NCI-H1105 treated with DMSO at 0.1 percent for 48 hours (cell line): ENCODE data around the gene HDLBP.

Source experiments
- DNase-seq: peaks from one replicate; lab custom pipeline; 2025; lab: John Stamatoyannopoulos, UW

Gene HDLBP

DNA sequence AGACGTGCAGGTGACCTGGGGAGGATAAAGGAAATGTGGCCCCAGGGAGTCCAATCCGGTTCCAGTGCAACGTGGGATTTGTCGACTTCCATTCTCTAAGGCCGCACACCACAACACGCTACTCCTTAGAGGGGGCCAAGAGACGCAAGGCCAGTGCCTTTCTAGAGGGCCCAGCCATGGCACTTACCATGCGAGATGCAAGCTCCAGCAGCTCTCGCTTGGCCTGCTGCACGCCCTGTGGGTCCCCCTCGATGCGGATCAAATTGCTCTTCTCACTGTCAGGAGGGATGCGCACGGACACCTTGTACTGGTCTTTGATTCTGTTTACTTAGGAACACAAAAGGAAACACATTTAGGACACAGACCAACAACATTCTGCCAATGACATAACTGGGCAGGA is 65.8 kb downstream of the HDLBP start:
- no peak for DNase-seq

DNA sequence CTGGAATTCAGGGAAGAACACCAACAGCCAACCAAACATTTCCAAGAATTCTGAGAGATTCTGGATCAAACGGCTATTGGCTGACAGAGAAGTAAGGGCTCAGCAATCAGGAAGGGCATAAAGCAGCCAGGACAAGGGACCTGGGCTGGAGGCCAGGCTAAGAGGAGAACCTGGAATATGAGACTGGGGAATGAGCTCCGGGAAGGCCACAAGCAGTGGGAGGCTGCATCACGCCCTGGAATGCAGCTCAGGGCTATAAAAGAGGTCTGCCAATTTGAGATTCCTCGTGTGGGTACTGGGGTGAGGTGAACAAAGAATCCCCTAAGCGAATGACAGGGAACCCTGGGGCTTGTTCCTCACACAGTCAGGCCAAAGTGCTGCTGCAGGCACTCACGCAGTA is 66.6 kb downstream of the HDLBP start:
- no peak for DNase-seq

DNA sequence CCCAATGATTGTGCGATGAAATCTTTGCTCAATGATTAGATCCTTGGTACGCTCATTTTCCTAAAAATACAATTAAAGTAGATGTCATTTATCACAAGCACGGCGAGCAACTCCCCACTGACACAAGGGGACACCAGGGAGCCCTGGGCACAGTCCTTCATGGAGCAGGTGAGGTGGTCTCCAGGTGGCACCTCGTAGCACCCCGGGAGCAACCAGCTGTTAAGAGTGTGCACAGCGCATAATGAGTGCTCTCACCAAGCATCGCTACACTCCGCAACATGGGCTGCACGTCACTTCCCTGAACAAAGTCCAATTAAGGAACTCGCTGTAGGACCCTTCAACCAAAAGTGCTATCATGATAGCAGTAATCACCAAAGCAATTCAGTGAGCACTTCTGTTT is 67.2 kb downstream of the HDLBP start:
- no peak for DNase-seq

GRCh38 chr2:241244368-241244767 is 71.1 kb downstream of the HDLBP start:
- no peak for DNase-seq

DNA sequence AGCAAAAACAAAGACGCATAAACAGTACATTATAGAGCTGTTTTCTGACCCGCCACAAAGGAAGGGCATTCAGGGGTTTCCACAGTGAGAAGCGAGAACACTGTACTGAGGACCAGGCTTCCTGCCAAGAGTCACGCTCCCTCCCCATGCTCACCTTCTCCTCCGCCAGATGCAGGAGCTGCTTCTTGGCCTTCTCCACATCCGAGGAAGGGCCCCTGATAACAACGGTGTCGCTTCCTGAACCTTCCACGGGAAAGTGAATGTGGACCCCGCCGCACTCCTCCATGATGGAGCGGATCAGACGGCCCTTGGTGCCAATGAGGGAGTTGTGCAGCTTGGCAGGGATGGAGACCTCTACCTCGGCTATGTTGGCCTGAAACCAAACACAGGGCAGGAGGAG is 73.2 kb downstream of the HDLBP start:
- DNase-seq = no peak

DNA sequence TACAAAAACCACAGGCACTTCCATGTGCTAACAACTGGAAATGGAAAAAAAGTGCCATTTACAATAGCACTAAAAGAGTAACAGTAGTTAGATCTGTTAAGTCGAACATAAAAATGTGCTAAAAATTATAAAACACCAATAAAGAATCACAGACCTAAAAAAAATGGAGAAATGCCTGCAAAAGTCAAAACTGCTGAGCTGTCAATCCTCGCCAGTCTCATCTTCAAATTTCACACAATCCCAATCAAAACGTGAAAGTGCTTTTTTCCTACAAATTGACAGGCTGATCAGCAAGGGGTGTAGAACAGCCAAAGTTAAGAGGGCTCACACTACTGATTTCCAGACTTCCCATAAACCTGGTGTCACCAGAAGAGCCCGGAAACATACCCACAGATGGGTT is 73.8 kb downstream of the HDLBP start:
- DNase-seq = no peak

DNA sequence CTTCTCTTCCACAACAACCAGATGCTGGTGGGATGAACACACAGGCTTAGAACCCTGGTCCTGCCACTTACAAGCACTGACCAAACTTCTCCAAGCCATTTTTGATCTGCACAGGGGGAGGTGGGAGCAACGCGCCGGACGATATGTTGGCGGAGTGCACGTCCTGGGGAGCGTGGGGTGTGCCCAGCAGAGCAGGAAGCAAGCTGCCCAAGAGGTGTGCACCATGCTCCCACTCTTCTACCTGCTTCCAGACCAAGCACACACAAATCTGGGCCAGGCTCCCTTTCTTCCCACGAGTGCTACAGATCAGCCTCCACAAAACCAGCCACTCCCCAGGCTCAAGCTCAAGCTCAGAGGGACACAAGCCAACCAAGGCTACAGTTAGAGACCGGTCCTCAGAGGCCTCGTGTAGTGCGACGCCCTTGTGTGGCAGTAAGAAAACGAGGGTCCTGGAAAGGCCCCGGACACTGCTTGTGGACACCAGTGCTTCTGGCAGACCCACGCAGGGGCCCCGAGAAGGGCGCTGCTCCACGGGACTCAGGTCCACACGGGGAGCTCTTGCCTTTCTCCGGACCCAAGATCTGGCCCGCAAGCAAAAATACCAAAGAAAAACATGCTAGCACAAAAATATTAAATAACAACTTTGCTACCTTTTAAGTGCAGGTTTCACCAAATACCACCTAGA is 75.0 kb downstream of the HDLBP start:
- DNase-seq = no peak

DNA sequence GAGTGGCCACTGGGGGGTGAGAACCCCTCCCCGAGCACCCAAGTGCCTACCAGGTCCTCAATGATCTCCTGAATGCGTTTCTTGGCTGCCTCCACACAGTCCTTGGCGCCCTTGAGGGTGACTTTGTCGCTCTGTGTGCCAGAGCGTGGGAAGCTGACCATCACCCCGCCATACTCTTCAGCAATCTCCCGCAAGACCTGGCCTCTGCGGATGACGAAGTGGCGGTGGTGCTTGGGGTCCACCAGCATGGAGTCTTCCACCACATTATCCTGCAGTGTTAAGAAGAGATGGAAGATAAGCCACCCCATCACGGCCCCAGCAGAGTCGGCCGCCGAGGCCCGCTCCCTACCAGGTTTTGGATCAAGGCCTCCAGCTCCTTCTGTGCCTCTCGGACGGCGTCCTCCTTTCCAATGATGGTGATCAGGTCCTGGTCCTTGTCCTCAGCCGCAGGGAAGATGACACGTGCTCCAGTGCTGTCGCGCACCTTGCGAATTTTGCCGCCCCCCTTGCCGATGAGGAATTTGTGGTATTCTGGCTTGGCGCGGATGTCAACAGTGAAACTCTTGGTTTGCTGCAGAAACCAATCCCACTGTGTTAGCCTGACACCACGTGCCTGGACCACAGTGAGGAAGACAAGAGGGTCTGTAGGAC is 75.8 kb downstream of the HDLBP start:
- DNase-seq = no peak

DNA sequence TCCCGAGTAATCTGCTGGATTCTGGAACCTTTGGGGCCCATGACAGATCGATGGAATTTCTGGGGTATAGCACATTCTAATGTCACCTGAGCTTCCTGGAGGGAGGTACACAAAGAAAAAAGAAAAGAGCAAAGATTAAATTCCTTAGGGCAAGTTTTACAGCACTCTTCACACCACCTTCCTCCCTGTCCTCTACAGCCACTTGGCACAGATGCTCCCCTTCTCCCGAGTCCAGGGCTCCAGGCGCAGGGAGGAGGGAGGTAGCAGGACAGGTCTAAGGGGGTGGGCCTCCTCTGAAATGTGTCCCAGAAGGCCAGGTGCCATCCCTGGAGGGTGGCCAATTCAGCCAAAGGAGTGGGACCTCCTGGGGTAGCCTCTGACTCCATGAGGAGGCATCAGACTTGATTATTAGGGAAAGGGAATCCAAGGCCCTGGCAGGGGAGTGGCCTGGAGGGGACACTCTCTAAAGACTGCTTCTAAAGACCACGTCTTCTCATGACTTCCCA is 76.7 kb downstream of the HDLBP start:
- DNase-seq = no peak

DNA sequence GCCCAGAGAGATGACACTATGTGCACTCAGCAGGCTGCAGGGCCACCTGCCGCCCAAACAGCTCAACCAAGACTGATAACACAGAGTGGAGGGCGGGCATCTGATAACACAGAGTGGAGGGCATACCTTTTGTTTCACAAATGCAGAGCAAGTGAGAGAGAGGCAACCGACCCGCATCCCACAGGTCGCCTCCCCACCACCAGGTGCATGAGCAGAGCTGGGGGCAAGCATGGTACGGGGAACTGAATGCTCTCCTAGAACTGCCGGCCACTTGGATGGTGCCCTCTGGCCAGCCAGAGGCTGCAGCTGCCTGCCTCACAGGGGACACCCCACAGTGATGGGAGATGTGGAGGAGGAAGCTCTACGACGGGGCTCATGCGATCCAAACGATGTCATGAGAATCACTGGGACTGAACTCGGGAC is 77.5 kb downstream of the HDLBP start:
- DNase-seq = no peak

- no peak for DNase-seq
Measured at GRCh38 chr2:241237047-241237446, 78.4 kb downstream of the HDLBP start.

DNA sequence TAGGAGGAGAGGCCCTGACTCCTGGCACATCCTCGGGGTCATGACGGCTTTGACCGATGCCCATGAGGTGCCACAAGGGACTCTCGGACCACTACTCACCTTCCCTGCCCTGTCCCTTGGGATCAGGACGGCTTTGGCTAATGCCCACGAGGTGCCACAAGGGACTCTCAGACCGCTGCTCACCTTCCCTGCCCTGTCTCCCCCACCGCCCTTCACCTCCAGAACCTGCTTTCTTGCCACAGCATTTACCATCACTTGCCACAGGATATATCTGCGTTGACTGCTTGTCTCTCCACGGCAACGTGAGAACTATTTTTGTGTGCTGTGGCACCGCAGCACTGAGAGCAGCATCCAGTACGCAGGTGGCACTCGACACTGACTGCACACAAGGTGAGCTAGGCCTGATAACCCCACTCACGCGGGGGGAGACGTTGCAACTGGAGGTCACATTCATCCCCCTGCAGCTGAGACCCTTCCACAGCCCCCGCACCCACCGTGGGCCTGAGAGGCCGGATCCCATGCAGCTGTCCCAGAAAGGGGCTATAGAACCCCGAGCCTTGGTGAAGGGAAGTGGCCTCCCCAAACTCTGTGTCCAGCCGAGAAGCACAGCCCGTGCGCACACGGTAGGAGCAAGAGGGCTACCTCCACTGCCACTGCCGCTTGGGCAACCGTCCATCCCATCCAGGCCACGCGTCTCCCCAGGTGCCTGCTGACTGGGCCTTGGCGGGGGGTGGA is 79.4 kb downstream of the HDLBP start:
- DNase-seq = no peak

GRCh38 chr2:241234962-241235740 is 80.3 kb downstream of the HDLBP start:
- no peak for DNase-seq

DNA sequence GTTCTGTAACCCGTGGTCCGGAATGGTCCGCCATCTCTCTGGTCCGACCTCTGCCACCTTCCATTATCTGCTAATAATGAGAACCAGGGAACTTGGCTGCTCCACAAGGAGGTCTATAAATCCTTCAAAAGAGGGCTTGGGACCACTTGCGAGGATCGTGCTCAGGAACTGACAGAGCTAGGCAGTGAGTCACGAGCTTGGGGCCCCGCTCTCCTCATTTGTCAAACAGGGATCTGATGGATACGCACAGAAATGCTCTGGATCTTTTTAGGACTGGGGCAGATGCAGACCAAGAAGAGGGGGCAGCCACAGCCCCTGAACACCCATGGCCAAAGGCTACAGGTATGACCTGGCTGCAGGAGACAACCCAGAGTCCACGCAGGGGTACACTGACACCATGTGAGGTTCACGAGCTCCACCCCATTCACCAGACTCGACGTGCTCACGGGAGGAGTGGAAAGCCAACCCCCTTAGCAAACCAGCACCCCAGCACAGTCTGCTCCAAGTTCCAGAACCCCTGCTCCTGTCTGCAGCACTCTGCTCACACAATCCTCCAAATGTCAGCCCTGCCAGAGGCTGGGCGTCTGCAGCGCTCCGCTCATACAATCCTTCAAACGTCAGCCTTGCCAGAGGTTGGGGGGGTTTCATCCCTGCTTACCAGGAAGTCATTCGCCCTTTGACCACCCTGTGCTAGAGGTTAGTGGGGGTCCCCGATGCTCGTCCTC is 81.2 kb downstream of the HDLBP start:
- no peak for DNase-seq

DNA sequence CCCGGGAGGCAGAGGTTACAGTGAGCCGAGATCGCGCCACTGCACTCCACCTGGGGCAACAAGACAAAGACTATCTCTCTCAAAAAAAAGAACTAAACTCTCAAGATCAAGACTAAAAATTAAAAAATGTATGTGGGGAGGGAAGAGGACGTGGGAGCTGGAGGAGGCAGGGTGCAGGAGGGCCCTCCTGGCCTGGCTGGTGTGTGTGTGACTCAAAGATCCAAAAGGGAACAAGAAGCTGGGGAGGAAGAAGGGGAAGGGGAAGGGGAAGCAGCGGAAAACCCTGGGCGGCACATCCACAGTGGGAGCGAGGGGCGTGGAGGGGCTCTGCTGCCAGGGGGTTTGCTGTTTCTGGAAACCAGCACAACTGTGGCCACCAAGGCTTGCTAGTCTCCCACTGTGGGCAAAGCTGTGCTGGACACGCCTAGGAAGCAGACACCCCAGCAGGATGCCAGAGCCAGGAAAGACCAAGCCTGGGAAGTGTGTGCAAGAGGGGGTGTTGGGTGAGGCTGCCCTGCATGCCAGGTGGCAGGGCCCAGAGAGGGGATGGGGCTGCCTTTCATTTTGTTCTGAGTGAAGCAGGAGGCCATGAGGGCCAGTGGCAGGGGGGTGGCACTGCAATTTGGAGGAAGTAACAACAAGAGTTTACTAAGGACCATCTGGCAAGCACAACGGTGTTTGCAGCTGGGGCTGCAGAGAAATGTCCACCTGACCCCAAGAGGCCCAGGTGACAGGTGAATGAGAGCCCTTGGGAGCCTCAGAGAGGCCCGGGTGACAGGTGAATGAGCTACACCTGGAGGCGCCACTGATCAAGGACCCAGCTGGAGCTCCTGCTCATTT is 82.5 kb downstream of the HDLBP start:
- DNase-seq = no peak

DNA sequence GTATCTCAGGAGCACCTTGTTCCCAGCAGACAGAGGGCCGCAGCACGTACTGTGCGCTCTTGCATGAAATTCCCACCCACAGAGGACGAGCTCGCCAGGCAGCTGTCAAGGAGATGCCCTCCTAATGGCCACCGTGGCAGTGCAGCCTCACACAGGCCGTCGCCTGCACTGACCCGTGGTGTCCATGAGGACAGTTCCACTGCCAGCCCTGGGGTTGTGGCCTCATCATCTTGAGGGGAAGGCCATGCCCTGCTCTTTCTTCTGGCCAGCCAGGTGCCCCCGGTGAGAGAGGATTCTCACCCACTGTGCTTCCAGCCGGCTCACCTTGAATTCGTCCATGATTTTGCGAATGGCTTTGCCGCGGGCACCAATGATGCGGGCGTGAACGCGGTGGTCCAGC is 85.0 kb downstream of the HDLBP start:
- DNase-seq = no peak

GRCh38 chr2:241229563-241230401 is 85.7 kb downstream of the HDLBP start:
- no peak for DNase-seq

DNA sequence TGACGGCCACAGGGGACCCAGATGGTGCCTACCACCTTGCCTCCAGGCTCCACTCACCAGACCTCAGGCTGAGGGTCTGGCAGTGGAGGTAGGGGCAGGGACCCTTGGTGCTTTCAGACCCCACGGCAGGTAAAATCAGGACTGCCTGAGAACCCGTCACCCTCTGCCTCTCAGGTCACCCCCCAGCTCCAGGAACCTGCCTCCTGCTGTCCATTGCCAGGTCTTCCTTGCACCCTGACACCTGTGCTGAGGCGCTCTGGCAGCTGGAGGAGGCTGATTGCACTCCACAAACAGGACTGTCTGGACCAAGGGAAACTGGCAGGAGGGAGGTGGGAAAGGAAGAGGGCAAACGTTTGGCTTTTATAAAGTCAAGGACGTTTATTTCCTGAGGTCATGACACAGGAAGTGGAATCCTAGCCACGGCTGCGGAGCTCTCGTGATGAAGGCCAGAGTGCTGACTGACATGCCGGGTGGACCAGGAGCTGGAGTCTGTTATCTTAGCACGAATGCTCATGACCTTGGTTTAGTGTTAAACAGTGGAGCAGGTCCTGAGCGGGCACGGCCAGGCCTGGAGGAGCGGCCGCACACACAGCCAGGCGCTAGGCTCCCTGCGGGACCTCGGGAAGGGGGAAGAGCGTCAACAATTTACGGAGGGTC is 86.5 kb downstream of the HDLBP start:
- no peak for DNase-seq
